ENCODE measurements around the gene FXYD5. TPM values are rescaled to one million over a fixed set of nuclear protein-coding genes. Genes with fewer than 3 reads are reported as not detected.

The FXYD5 gene
- total RNA-seq, 2 donors from 2014 or later, result 279 to 283 TPM

DNA sequence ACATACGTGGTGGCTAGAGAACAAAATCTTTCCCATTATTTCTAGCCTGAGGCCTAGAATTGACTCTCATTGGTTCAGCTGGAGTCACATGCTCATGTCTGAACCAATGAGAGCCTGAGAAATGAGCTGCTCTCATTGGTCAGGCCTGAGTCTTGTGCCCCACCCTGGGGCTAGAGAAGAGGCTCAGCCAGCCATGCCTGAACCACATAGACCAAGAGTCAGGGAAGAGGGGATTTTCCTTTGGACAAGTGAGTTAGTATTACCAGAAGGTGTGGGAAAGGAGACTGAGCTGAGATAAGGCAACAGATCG lies 6.9 kb downstream of the FXYD5 start:
- Mint-ChIP-seq H3K9me3 (peaks cover 17 to 38% of the 10 kb centered on the region in 2 donors), H3K27ac (peak overlapping the region in 1 of 2 donors; percentile 46), H3K36me3 (peaks cover 94 to 97% of the 10 kb centered on the region in 2 donors)
- ATAC-seq (no peak), DNase-seq (ENCODE audit: low spot score in 2 of 2) (no peak)

DNA sequence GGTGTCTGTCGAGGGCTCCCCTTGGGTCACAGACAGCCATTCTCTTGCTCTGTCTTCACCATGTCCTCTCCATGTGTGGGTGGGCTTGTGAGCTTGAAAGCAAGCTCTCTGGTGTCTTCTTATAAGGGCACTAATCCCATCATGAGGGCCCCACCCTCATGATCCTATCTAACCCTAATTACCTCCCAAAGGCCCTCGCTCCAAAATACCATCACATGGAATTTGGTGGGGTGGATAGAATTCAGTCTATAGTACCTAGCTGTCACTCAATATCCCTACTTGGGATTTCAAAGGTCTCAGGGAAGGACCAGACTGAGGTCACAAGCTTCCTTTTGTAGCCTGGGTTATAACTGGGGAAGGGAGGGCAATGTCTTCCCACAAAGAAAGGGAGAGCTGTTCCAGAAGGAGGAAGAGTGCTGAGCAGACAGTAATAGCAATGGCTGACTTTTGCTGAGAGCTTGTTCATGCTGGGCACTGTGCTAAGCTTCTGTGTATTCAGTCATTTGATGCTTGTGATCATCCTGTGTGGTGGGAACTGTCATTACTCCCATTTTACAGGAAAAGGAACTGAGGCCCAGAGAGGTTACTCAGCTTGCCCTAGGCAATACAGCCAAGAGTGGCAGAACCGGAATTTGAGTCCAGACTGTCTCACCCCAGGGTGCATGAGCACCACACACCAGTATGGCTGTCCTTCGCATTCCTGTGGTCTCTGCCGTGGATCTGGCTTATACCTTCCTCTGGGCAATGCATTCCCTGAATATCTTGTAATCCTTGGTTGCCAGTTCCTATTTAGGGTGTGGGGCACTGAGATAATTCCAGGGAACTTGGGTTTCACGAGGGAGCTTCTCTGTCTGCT lies 8.2 kb downstream of the FXYD5 start:
- no peak for DNase-seq (ENCODE audit: low spot score in 2 of 2)
- no peak for ATAC-seq
- Mint-ChIP-seq H3K9me3 (peaks cover 17 to 40% of the 10 kb centered on the region in 2 donors), H3K36me3 (peaks cover 94 to 98% of the 10 kb centered on the region in 2 donors), H3K27ac (peak overlapping the region in 1 of 2 donors; percentile 86)

DNA sequence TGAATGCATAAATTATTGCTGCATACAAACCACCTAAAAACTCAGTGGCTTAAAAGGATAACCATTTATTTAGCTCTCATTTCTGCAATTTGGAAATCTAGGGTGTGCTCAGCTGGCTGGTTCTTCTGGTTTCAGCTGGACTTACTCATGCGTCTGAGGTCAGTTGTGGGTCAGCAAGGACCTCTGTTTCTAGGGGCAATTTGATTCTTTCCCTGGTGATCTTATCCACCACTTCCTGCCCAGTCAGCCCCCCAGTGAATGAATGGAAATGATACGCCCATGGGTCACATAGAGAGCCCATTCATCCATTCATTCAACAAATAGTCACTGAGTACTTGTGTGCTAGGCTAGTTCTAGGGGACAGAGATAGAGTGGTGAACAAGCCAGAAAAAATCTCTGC lies 9.9 kb downstream of the FXYD5 start:
- DNase-seq (ENCODE audit: low spot score in 2 of 2) (no peak), ATAC-seq (peak in 1 of 2 donors; percentile 75)
- Mint-ChIP-seq H3K27ac (peak overlapping the region in 1 of 2 donors; percentile 86), H3K36me3 (peaks cover 76 to 94% of the 10 kb centered on the region in 2 donors), H3K9me3 (peaks cover 17 to 40% of the 10 kb centered on the region in 2 donors)

DNA sequence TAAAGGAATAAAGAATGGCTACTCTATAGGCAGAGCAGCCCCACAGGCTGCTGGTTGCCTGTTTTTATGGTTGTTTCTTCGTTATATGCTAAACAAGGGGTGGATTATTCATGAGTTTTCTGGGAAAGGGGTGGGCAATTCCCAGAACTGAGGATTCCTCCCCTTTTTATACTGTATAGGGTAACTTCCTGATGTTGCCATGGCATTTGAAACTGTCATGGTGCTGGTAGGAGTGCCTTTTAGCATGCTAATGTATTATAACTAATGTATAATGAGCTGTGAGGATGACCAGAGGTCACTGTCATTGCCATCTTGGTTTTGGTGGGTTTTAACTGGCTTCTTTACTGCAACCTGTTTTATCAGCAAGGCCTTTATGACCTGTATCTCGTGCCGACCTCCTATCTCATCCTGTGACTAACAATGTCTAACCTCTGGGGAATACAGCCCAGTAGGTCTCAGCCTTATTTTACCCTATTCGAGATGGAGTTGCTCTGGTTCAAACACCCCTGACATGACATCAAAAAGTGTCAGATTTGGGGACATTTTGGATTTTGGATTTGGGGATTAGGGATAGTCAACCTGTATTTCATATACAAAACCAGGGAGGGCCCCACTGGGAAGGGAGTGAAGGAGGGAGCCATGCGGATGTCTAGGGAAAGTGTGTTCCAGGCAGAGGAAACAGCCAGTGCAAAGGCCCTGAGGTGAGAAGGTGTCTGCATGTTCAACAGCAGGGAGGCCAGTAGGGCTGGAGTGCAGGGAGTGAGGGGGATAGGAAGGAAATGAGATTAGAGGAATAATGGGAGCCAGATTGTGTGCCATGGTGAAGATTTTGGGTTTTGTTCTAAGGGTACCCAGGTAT lies 10.9 kb downstream of the FXYD5 start:
- H3K27ac Mint-ChIP-seq, result peak overlapping the region; percentile 86 to 94

DNA sequence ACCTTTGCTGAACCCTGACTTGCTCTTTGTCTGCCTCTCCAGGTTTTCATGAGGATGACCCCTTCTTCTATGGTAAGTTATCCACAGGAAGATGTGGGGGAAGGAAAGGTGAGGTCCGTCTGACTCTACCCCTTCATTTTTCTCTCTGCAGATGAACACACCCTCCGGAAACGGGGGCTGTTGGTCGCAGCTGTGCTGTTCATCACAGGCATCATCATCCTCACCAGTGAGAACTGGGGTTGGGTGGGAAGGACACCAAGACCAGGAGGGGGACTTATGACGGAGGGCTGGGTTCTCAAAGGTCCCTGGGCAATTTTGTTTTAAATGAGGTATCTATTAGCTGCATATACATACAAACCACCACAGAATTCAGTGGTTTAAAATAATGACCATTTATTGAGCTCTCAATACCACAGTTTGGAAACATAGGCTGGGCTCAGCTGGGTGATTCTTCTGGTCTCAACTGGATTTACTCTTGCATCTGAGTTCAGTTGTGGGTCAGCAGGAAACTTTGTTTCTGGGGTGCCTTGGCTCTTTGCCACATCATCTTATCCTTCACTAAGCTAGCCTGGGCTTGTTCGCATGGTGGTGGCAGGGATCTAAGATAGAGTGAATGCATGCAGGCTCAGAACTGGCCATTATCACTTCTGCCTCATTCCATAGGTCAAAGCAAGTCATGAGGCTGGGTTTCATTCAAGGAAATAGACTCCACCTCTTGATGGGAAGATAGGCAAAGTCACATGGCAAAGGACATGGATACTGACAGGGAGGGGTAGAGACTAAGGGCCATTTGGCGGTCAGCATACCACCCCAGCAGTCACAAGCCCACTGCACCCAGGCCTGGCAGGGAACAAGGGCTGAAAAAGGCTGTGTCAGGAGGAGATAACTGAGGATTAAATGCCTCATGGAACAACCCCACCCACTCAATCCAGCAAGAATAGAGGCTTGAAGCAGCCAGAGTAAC lies 11.8 kb downstream of the FXYD5 start:
- peaks cover 14 to 37% of the 10 kb centered on the region in 2 donors for H3K9me3 Mint-ChIP-seq
- peak overlapping the region; percentile 86 to 94 for H3K27ac Mint-ChIP-seq
- no peak for ATAC-seq
- peaks cover 59 to 90% of the 10 kb centered on the region in 2 donors for H3K36me3 Mint-ChIP-seq
- no peak for DNase-seq (ENCODE audit: low spot score in 2 of 2)

More for the DNA sequence above, 10.9 kb downstream of the FXYD5 start:
- ATAC-seq (no peak), DNase-seq (ENCODE audit: low spot score in 2 of 2) (no peak)
- peaks cover 69 to 95% of the 10 kb centered on the region in 2 donors for H3K36me3 Mint-ChIP-seq
- H3K9me3 Mint-ChIP-seq, result peaks cover 17 to 40% of the 10 kb centered on the region in 2 donors

DNA sequence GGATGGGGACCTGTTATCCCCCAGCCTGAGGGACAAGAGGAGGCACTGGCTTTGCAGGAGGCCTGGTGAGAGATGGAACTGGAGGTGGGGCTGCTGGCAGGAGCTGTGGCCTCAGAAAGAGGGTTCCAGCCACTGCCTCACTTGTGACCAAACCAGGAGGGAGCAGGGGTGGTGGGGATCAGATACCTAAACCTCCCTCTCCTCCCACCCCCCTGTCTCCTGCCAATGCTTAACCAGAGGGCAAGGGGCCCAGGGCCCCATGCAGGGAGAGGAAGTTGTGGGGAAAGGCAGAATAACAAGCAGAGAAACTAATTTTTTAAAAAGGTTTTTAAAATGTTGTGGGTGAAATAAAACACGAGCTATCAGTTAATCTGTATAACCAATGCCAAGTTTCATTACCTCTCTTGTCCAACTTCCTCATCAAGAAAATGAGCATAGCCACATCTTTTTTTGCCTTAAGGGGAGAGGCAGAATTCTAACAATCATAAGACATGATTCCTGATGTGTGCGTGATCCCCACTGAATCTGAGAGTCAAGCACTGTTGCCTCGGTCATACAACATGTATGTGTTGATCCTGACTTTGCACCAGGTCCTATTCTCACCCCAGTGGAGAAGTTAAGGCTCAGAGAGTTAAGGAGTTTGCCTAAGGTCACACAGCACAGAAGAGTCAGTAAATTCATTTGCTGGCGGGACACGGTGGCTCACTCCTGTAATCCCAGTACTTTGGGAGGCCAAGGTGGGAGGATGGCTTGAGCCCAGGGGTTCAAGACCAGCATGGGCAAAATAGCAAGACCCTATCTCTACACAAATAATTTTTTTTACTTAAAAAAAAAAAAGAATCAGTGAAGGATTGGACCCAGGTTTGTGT lies 12.9 kb downstream of the FXYD5 start:
- DNase-seq (ENCODE audit: low spot score in 2 of 2) (no peak), ATAC-seq (no peak)
- Mint-ChIP-seq H3K9me3 (peaks cover 9 to 28% of the 10 kb centered on the region in 2 donors), H3K27ac (peak overlapping the region; percentile 86 to 93), H3K36me3 (peaks cover 48 to 87% of the 10 kb centered on the region in 2 donors)

DNA sequence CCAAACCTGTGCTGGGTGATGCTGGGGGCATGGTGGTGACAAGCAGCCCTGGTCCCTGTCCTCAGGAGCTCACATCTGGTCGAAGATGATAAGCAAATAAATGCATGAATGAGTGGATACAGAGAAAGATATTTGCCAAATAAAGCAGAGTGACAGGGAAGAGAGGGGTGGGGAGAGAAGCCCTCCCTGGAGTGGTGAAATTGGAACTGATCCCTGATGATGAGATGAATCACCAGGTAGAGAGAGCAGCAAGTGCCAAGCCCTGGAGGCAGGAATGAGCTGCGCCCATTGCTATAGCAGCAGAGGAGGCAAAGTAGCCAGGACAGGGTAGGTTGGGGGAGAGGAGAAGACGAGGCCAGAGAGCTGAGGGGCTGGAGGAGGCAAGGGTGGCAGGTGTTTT lies 13.7 kb downstream of the FXYD5 start:
- ATAC-seq (no peak), DNase-seq (ENCODE audit: low spot score in 2 of 2) (no peak)
- peaks cover 9 to 25% of the 10 kb centered on the region in 2 donors for H3K9me3 Mint-ChIP-seq
- peak overlapping the region; percentile 86 to 93 for H3K27ac Mint-ChIP-seq
- peaks cover 41 to 85% of the 10 kb centered on the region in 2 donors for H3K36me3 Mint-ChIP-seq

DNA sequence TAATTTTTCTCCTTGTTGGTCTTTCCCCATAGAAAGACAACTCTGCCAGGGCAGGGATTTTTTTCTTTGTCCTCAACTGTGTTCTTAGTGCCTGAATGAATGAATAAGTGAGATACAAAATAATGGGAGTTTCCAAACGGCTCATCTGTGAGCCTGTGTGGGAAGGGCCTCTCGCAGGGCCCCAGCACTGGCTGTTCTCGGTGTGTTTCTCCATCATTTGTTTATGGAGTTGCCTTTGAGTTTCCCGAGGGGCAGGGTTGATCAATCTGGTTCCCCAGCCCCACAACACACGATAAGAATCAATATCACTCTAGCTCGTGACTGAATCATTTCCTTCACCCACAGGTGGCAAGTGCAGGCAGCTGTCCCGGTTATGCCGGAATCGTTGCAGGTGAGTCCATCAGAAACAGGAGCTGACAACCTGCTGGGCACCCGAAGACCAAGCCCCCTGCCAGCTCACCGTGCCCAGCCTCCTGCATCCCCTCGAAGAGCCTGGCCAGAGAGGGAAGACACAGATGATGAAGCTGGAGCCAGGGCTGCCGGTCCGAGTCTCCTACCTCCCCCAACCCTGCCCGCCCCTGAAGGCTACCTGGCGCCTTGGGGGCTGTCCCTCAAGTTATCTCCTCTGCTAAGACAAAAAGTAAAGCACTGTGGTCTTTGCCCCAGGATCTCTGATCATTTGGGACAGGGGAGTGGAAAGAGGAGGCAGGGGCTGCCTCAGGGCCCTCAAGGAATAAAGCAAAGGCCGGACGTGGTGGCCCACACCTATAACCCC lies 14.9 kb downstream of the FXYD5 start:
- ATAC-seq (no peak), DNase-seq (ENCODE audit: low spot score in 2 of 2) (no peak)
- Mint-ChIP-seq H3K9me3 (peaks cover 1 to 15% of the 10 kb centered on the region in 2 donors), H3K27ac (peak overlapping the region; percentile 59 to 86), H3K36me3 (peaks cover 29 to 73% of the 10 kb centered on the region in 2 donors)

DNA sequence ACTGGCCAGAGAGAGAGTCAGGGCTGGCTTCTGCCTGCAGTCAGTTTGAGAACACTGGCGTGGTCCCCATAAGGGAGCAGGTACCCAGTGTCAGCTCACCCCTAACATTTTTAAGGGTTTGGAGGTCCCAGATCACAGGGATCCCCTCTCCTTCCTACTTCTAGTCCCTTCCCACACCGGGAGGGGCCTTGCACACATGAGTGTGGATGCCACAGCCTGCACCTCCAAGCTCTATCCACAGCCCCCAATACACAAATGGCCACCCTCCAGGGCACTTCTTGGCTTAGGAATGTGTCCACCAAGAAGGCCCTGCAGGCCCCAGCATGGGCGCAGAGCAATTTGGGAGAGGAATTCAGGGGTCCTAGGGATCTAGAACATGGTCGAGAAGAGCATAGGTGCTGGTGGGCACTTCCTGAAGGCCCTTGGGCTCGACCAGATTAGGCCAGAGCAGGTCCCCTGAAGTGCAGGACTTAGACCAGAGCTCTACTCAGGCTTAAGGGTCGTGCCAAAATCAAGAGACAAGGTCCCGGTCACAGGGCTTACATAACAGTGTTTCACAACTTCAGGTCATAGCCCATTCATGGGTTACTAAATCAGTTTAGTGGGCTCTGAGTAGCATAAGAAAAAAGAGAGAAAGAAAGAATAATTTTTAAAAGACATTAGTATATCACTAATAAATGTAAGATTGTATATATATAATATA lies 16.0 kb downstream of the FXYD5 start:
- H3K9me3 Mint-ChIP-seq, result peaks cover 0 to 16% of the 10 kb centered on the region in 2 donors
- DNase-seq (ENCODE audit: low spot score in 2 of 2), result no peak
- ATAC-seq, result no peak
- peak overlapping the region; percentile 8 to 86 for H3K27ac Mint-ChIP-seq
- peaks cover 18 to 62% of the 10 kb centered on the region in 2 donors for H3K36me3 Mint-ChIP-seq

DNA sequence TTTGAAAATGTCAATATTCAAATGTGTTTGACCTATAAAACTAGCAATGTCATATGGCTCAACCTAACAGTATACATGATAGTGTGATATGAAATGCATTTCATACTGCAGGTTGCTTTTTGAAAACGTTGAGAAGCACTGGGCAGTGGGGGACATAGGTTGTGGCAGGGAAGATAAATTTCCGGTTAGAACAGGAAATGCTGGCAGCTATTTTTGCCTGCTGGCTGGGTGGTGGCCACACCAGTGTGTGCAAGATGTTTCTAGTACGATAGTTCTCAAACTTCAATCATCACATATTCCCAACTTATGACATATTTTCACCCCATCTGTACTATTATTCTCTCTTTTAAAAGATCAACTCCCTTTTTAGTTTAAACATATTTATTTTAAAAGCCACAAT lies 17.2 kb downstream of the FXYD5 start:
- H3K27ac Mint-ChIP-seq, result peak overlapping the region; percentile 64 to 81
- DNase-seq (ENCODE audit: low spot score in 2 of 2), result no peak
- peaks cover 0 to 8% of the 10 kb centered on the region in 2 donors for H3K9me3 Mint-ChIP-seq
- no peak for ATAC-seq
- H3K36me3 Mint-ChIP-seq, result peaks cover 6 to 50% of the 10 kb centered on the region in 2 donors

DNA sequence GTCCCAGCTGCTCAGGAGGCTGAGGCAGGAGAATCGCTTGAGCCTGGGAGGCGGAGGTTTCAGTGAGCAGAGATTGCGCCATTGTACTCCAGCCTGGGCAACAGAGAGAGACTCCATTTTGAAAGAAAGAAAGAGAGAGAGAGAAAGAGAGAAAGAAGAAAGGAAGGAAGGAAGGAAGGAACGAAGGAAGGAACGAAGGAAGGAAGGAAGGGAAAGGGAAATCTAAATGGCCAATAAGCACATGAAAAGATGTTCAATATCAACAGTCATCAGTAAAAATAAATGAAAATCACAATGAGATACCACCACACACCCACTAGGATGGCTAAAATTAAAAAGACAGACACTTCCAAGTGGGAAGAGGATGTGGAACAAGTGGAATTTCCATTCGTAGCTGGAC lies 19.7 kb downstream of the FXYD5 start:
- Mint-ChIP-seq H3K36me3 (peaks cover 0 to 40% of the 10 kb centered on the region in 2 donors), H3K27ac (peak overlapping the region; percentile 0 to 59), H3K9me3 (peaks cover 3 to 21% of the 10 kb centered on the region in 2 donors)
- ATAC-seq, result no peak
- DNase-seq (ENCODE audit: low spot score in 2 of 2), result no peak

DNA sequence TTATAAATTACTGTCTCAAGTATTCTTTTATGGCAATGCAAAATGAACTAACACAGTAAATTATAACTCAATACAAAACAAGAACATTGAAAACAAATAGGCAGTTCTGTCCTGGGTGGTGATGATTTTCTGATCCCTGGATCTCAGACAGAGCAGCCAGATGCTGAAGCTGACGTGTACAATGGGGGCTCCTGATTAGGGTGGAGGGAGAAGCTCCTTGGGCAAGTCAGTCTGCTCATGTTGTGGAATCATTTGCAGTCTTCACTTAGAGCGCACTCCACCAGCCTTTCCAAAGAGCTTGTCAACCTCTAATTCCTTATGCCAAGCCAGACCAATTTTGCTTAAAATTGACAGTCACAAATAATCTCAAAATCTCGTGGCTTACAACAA lies 21.6 kb downstream of the FXYD5 start:
- H3K36me3 Mint-ChIP-seq, result peaks cover 0 to 25% of the 10 kb centered on the region in 2 donors
- no peak for ATAC-seq
- H3K27ac Mint-ChIP-seq, result peak overlapping the region in 1 of 2 donors; percentile 65
- no peak for DNase-seq (ENCODE audit: low spot score in 2 of 2)
- H3K9me3 Mint-ChIP-seq, result peaks cover 3 to 21% of the 10 kb centered on the region in 2 donors

DNA sequence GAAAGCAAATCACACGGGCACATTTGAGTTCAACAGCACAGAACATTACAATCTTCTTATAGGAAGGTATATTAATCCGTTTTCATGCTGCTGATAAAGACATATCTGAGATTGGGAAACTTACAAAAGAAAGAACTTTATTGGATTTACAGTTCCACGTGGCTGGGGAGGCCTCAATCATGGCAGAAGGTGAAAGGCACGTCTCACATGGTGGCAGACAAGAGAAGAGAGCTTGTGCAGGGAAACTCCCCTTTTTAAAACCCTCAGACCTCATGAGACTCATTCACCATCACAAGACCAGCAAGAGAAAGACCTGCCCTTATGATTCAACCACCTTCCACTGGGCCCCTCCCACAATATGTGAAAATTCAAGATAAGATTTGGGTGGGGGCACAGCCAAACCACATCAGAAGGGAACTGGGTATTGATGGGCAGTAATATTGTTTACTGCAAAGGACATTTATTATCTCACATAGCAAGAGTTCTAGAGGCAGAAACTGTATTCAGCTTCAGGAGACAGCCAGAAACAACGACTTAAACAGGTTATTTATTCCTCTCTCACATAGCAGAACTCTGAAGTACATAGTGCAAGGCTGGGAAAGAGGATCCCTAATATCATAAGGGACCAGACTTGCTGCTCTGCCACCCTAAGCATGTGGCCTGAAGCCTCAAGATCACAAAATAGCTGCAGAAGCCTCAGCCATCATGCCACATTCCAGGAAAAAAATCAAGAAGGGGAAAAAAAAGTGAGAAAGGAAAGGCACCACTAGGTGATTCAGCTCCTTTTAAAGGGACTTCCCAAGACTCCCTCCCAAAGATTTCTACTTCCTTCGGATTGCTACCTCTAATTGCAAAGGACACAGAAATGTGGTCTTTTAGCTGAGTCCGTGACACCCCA lies 23.1 kb downstream of the FXYD5 start:
- H3K9me3 Mint-ChIP-seq, result peaks cover 3 to 21% of the 10 kb centered on the region in 2 donors
- DNase-seq (ENCODE audit: low spot score in 2 of 2) (no peak), ATAC-seq (peak in 1 of 2 donors; percentile 71)
- peaks cover 0 to 15% of the 10 kb centered on the region in 2 donors for H3K36me3 Mint-ChIP-seq
- H3K27ac Mint-ChIP-seq, result no peak overlapping the region

Measured in activated naive CD4-positive, alpha-beta T cell treated with anti-CD3 and anti-CD28 coated beads, Interleukin-2, amount 50 U/mL, for 72 hours (primary cell).